Epidermal melanocyte (primary cell): ENCODE results near the gene DNAH14.
"Not testable (repeated sequence)": the region's sequence is repeated elsewhere in the genome, so short reads cannot be mapped to it uniquely, and the experiment has no call there.

ENCODE experiments used
- DNase-seq: peaks from one replicate; pipeline ENCODE4 v3.0.0; 2011; ENCODE audit warnings: low spot score; ENCODE audit not compliant: insufficient read length

DNAH14 gene

GRCh38 chr1:225147791-225148190 is 218.3 kb downstream of the DNAH14 start:
- not testable (repeated sequence) for DNase-seq

DNA sequence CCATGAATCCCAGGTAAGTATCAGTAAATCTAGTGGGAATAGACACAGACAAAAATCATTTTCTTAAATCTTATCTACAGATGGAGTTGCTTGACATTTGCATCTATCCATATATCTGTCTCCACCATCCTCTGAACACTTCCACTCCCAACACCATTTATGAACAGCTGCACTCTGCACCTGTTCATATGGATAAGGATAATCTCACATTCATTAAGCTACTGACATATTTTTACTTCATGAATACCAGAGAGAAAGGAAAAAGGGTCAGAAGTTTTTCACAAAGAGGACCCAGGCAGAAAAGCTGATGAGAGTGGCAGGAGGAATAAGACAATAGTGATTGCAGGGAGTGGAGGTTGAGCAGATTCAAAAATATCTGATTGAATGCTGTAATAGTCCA is 222.6 kb downstream of the DNAH14 start:
- no peak for DNase-seq

- no peak for DNase-seq
Measured at GRCh38 chr1:225155555-225155954, 226.1 kb downstream of the DNAH14 start.

GRCh38 chr1:225156254-225156653 is 226.8 kb downstream of the DNAH14 start:
- DNase-seq = no peak

GRCh38 chr1:225158291-225158690 is 228.8 kb downstream of the DNAH14 start:
- DNase-seq = no peak

DNA sequence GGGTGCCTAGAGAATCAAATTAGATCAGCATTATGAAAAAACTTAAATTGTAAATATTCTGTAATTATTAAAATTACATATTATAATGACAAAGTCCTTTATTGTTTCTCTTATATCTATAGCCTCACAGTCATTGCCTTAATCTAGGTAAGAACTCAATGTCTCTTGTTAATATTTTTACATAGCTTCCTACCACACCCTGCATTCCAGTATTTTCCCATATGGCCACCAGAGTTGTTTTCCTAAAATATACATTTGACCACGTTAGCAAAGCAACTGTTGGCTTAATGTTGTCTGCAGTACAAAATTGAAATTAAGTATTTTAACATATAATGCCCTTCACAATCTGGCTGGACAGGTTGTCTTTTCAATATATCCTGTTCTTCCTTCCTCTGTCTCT is 230.3 kb downstream of the DNAH14 start:
- DNase-seq = no peak

GRCh38 chr1:225177409-225177808 is 247.9 kb downstream of the DNAH14 start:
- DNase-seq = not testable (repeated sequence)

DNA sequence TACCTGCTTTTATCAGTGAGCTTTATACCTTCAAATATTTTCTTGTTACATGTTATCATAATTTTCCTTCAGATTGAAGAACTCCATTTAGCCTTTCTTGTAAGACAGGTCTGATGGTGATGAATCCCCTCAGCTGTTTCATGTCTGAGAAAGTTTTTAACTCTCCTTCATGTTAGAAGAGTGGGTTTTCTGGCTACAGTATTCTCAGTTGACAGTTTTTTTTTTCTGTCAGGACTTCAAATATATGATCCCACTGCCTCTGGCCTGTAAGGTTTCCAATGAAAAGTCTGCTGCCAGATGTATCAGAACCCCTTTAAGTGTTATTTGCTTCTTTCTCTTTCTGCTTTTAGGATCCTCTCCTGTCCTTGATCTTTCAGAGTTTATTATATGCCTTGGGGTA is 250.2 kb downstream of the DNAH14 start:
- no peak for DNase-seq

DNA sequence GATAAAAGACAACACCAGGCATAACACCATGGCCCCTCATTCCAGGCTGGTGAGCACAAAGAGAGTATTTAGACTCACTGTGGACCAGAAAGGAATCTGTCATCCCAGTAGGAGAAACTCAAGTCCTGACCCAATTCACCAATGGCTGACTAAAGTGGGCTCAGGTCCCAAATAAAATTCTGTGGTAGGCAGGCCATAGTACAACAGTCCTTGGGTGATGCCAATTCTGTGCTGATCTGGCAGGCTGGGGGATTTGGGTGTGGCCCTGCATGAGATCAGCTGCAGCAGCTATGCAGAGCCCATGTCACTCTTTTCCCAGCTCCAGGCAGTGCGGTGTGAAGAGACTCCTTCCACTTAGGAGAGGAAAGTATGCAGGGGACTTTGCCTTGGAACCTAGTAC is 253.2 kb downstream of the DNAH14 start:
- DNase-seq = no peak

GRCh38 chr1:225191199-225191753 is 261.8 kb downstream of the DNAH14 start:
- DNase-seq = no peak

DNA sequence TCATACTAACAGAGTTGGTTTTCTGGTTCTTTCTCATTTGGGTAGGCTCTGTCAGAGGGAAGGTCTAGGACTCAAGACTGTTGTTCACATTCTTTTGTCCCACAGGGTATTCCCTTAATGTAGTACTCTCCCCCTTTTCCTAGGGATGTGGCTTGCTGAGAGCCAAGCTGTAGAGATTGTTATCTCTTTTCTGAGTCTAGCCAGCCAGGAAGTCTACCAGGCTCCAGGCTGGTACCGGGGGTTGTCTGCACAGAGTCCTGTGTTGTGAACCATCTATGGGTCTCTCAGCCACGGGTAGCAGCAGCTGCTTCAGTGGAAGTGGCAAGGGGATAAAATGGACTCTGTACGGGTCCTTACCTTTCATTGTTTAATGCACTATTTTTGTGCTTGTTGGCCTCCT is 272.0 kb downstream of the DNAH14 start:
- no peak for DNase-seq

DNA sequence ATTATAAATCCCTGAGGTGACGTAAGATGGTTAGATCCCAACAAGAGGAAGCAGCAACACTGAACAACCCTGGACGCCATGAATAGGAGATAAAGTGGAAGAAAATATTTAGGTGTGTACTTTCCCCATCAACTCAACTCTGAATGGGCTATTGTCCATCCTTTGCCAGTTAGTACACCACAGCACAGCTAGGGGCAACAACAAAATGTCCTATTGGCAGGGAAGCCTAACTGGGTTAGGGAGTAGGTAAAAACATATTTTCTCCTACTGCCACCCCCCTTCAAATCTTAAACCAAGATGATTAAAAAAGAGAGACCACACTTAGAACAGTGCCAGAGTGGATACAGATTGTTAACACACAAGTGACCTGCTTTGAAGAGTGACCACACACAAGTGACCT is 278.3 kb downstream of the DNAH14 start:
- DNase-seq = no peak

DNA sequence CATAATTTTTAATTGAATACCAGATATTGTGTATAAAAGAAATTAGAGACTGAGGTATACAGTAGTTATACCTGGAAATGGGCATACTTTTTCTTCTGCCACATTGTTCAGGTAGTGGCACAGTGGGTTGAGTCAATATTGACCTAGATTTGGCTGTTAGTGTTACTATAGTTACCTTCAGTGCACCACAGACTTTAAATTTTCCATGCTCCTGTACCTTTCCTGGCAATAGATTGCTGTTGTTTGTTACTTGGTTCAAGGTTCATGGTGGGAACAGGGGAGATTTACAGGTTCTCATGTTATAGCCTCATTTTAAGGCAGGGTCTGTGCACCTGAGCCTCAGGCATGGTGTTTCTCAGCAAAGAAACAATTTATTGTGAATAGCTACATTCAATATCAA is 279.7 kb downstream of the DNAH14 start:
- no peak for DNase-seq

GRCh38 chr1:225210180-225210579 is 280.7 kb downstream of the DNAH14 start:
- DNase-seq = not testable (repeated sequence)

- DNase-seq = not testable (repeated sequence)
Measured at GRCh38 chr1:225211694-225212442, 282.4 kb downstream of the DNAH14 start.

GRCh38 chr1:225224287-225224686 is 294.8 kb downstream of the DNAH14 start:
- DNase-seq = no peak

DNA sequence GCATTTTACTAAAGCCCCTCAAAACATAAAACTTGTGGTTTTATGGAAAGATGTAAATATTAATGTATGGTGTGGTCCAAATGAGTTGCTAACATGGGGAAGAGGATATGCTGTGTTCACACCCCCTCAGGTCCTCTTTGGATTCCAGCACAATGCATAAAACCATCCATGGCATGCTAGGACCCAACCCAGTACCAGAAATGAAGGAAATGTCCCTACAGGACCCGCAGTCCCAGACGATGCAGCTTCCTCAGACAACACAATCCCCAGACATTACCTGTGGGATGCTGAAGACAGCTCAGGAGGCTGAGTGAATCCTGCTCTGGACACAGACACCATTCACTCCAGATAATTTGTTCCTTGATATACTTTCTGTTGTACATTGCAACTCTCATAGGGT is 296.2 kb downstream of the DNAH14 start:
- no peak for DNase-seq

- no peak for DNase-seq
Measured at GRCh38 chr1:225228871-225229303, 299.4 kb downstream of the DNAH14 start.

DNA sequence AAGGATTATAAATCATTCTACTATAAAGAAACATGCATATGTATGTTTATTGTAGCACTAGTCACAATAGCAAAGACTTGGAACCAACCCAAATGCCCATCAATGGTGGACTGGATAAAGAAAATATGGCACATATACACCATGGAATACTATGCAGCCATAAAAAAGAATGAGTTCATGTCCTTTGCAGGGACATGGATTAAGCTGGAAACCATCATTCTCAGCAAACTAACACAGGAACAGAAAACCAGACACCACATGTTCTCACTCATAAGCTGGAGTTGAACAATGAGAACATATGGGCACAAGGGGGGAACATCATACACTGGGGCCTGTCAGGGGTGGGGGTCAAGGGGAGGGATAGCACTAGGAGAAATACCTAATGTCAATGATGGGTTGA is 300.0 kb downstream of the DNAH14 start:
- DNase-seq = not testable (repeated sequence)

GRCh38 chr1:225230483-225230882 is 301.0 kb downstream of the DNAH14 start:
- DNase-seq = no peak

GRCh38 chr1:225232930-225233329 is 303.5 kb downstream of the DNAH14 start:
- DNase-seq = not testable (repeated sequence)

- DNase-seq = no peak
Measured at GRCh38 chr1:225242611-225243010, 313.1 kb downstream of the DNAH14 start.

DNA sequence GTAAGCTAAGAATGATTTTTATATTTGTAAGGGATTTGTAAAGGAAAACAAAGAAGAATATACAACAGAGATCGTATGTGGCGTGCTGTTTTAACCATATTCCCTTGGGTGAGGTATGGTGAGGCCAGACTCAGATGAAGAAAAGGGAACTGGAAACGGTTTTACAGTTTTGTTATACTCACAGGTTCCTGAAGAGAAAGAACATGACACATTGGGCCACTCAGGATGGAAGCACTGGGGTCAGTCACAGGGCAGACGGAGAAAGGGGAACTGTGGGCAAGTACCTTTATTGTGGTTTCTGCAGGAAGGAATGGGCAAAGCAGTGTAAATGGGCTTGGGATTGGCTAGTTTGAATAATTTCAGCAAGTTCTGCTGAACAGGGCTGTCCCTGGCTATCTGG is 321.0 kb downstream of the DNAH14 start:
- no peak for DNase-seq
